Ovary (tissue), 9 donors: ENCODE results near the gene MARK2. TPM values are rescaled to one million over a fixed set of nuclear protein-coding genes. Genes with fewer than 3 reads are reported as not detected.

Experiments used
- DNase-seq, 5 donors: peaks; one replicate each; pipeline ENCODE4 v3.0.0-alpha.2; 2019 to 2020
- H3K27ac ChIP-seq, 2 donors: fragments of 200-600 bp; one replicate each; pipeline versions ENCODE4 v1.5.1 to v1.8.0; 2019 to 2022
- H3K27me3 ChIP-seq: fragments of 200-600 bp; one replicate; pipeline ENCODE4 v1.8.0; 2022
- H3K36me3 ChIP-seq: fragments of 200-600 bp; sonication (generic); one replicate; pipeline ENCODE4 v1.5.1; 2019
- H3K4me1 ChIP-seq: one replicate; pipeline ENCODE4 v1.8.1; 2013; ENCODE audit warnings: mild to moderate bottlenecking, moderate library complexity; ENCODE audit not compliant: insufficient read depth
- H3K4me3 ChIP-seq: fragments of 200-600 bp; sonication (generic); one replicate; pipeline ENCODE4 v1.5.1; 2017
- H3K9me3 ChIP-seq, 2 donors: fragments of 200-600 bp in 1 of 2; sonication (generic) in 1 of 2; one replicate each; pipeline versions ENCODE4 v1.5.1 to v1.8.1; 2013 to 2019; ENCODE audit warnings: mild to moderate bottlenecking in 1 of 2, moderate library complexity in 1 of 2
- CTCF ChIP-seq, 3 donors: fragments of 450-650 bp in 2 of 3; fragments of 200-600 bp in 1 of 3; IDR thresholded peaks; one replicate each; pipeline versions ENCODE4 v1.5.1 to v1.8.0; 2016 to 2022; ENCODE audit warnings: antibody characterized with exemption in 3 of 3, mild to moderate bottlenecking in 1 of 3
- EP300 ChIP-seq: sonication (generic); formaldehyde crosslinking; IDR thresholded peaks from one replicate; pipeline ENCODE4 v1.6.1; 2017; ENCODE audit warnings: antibody characterized with exemption
- POLR2A ChIP-seq: fragments of 450-650 bp; IDR thresholded peaks from one replicate; pipeline ENCODE4 v1.6.1; 2017; ENCODE audit warnings: antibody characterized with exemption, mild to moderate bottlenecking, moderate library complexity
- WGBS, 3 donors: extraction: QIAGEN DNeasy Blood & Tissue Kit in 1 of 3; methylation state at CpG; one replicate each; pipeline versions ENCODE4 v1.1.5 to v1.1.7; 2013 to 2017; 5-methylcytosine and 5-hydroxymethylcytosine counted together
- intact Hi-C, 4 donors: fragments of 100-400 bp; cut with DNase I; formaldehyde crosslinking; loops; one replicate each; pipeline versions ENCODE4 v1.11.0 to v1.15.1; 2022 to 2023
- polyA plus RNA-seq, 2 donors: library from polyadenylated mRNA; stranded (reverse); fragments of 200-250 nt in 1 of 2; fragments of 350-450 nt in 1 of 2; fragmentation: Illumina TruSeq in 1 of 2; extraction: RNeasy Lipid Tissue Mini Kit (QIAGEN cat#74804) in 1 of 2; gene quantifications; one replicate each; pipeline ENCODE4 v1.2.3, GENCODE V29; 2013 to 2014
- total RNA-seq, 7 donors: library from RNA; depleted of rRNA in 2 of 7; stranded (reverse); fragments of >200 nt in 2 of 7; fragmentation: NEBNext Ultra II Directional in 3 of 7; extraction: Animal tissue kit (Norgen Biotek cat#: 25700) in 3 of 7; gene quantifications; one replicate each; pipeline versions ENCODE4 v1.1.0 to v1.2.4, GENCODE V29; 2016 to 2023
- donor health status: DM: no; HTN: no; CAD: no; lungs with moderate emphysema.
- donor health status: DM: no; HTN: no; CAD: no.
- donor health status: Bipolar disorder and iron deficiency.
- donor health status: DM: yes; HTN: yes; CAD: no.
- donor health status: DM: no; HTN: no; CAD: no.
- donor health status: DM: yes; HTN: yes; CAD: no.

Gene MARK2
- total and polyA plus RNA-seq, 9 donors = 12.3 to 27.8 (median 25.8) TPM

GRCh38 chr11:63832336-63832735 is 6.6 kb upstream of the MARK2 start:
- 61 to 68% (median 65%) methylated on average over 2 of the region's 2 CpGs for WGBS, 3 donors
- Histone ChIP-seq H3K4me1 (no peaks in the 10 kb centered on the region), H3K27me3 (no peaks in the 10 kb centered on the region), H3K27ac (no peak overlapping the region), H3K9me3 (no peaks in the 10 kb centered on the region), H3K36me3 (no peaks in the 10 kb centered on the region), H3K4me3 (no peak overlapping the region)
- intact Hi-C loops = loop anchor here in 3 of 4 donors (10.0 kb wide), 2 partner anchors 312 to 322 kb away; no protein-coding TSS in a partner anchor
- TF ChIP-seq EP300 = no peak
- TF ChIP-seq POLR2A = no peak
- TF ChIP-seq CTCF (IDR thresholded peaks at IDR 0.05) = no peak
- DNase-seq = no peak

GRCh38 chr11:63833048-63833447 is 5.9 kb upstream of the MARK2 start:
- no peak for DNase-seq
- intact Hi-C loops = loop anchor here in 3 of 4 donors (10.0 kb wide), 2 partner anchors 312 to 322 kb away; no protein-coding TSS in a partner anchor
- no peak overlapping the region for H3K27ac ChIP-seq
- H3K4me1 ChIP-seq = no peaks in the 10 kb centered on the region
- no peaks in the 10 kb centered on the region for H3K9me3 ChIP-seq
- no peaks in the 10 kb centered on the region for H3K36me3 ChIP-seq
- WGBS, 3 donors = 91 to 95% (median 93%) methylated on average over 2 of the region's 2 CpGs
- H3K4me3 ChIP-seq = no peak overlapping the region
- H3K27me3 ChIP-seq = no peaks in the 10 kb centered on the region
- TF ChIP-seq POLR2A (no peak), EP300 (no peak), CTCF (IDR thresholded peaks at IDR 0.05) (no peak)

GRCh38 chr11:63834535-63835157 is 4.3 kb upstream of the MARK2 start:
- TF ChIP-seq CTCF (IDR thresholded peaks at IDR 0.05) (no peak), POLR2A (no peak), EP300 (no peak)
- no peaks in the 10 kb centered on the region for H3K9me3 ChIP-seq
- 84 to 88% (median 84%) methylated on average over 12 of the region's 12 CpGs for WGBS, 3 donors
- no peak for DNase-seq
- intact Hi-C loops = loop anchor here (5.0 to 10.0 kb wide), 3 partner anchors 310 to 320 kb away; no protein-coding TSS in a partner anchor
- no peaks in the 10 kb centered on the region for H3K36me3 ChIP-seq
- no peak overlapping the region for H3K27ac ChIP-seq
- H3K27me3 ChIP-seq = no peaks in the 10 kb centered on the region
- no peaks in the 10 kb centered on the region for H3K4me1 ChIP-seq
- no peak overlapping the region for H3K4me3 ChIP-seq

- 66 to 70% (median 67%) methylated on average over 6 of the region's 6 CpGs for WGBS, 3 donors
- no peak overlapping the region for H3K27ac ChIP-seq
- H3K4me1 ChIP-seq = no peaks in the 10 kb centered on the region
- H3K36me3 ChIP-seq = no peaks in the 10 kb centered on the region
- H3K27me3 ChIP-seq = no peaks in the 10 kb centered on the region
- no peak for TF ChIP-seq POLR2A
- no peak for TF ChIP-seq CTCF (IDR thresholded peaks at IDR 0.05)
- TF ChIP-seq EP300 = no peak
- H3K9me3 ChIP-seq = no peaks in the 10 kb centered on the region
- intact Hi-C loops = loop anchor here (5.0 to 10.0 kb wide), 3 partner anchors 310 to 320 kb away; no protein-coding TSS in a partner anchor
- no peak overlapping the region for H3K4me3 ChIP-seq
- peak in 1 of 5 donors; percentile 28 for DNase-seq
These were observed 3.8 kb upstream of the MARK2 start for GRCh38 chr11:63835158-63835545.
